K562 (cell line): ENCODE results near the gene KLHL28. TPM values are rescaled to one million over a fixed set of nuclear protein-coding genes. Genes with fewer than 3 reads are reported as not detected.

Source experiments
- BHLHE40 ChIP-seq: IDR thresholded peaks from 2 replicates; pipeline ENCODE4 v1.6.1; 2011; ENCODE audit warnings: low read length, improper control_type of control experiment
- BRD9 ChIP-seq: fragments of 450-650 bp; IDR thresholded peaks from 2 replicates; pipeline ENCODE4 v1.6.1; 2018; ENCODE audit warnings: low read depth; ENCODE audit not compliant: partially characterized antibody
- E2F6 ChIP-seq, 2 experiments: IDR thresholded peaks; 2 replicates each; pipeline ENCODE4 v1.6.1; 2011; ENCODE audit warnings: borderline replicate concordance in 1 of 2, control low read depth in 1 of 2, low read depth in 1 of 2, low read length in 1 of 2, mild to moderate bottlenecking in 1 of 2, mixed read lengths in 1 of 2, moderate library complexity in 1 of 2; ENCODE audit not compliant: insufficient read depth in 1 of 2, insufficient read length in 1 of 2, poor library complexity in 1 of 2, severe bottlenecking in 1 of 2; ENCODE audit errors: extremely low read depth in 1 of 2
- FOXP1 ChIP-seq: sonication (generic); formaldehyde crosslinking; IDR thresholded peaks from 2 replicates; pipeline ENCODE4 v1.8.0; 2022; ENCODE audit warnings: mild to moderate bottlenecking, missing genetic modification reagents
- GTF2E2 ChIP-seq: fragments of 200-800 bp; sonication (Bioruptor generic); IDR thresholded peaks from 2 replicates; pipeline ENCODE4 v1.6.1; 2016; ENCODE audit warnings: missing genetic modification characterization, missing compliant biosample characterization
- HDAC1 ChIP-seq, 2 experiments: fragments of 450-650 bp; IDR thresholded peaks; 2 replicates each; pipeline ENCODE4 v1.6.1; 2016 to 2017; ENCODE audit warnings: inconsistent platforms in 1 of 2, mild to moderate bottlenecking in 1 of 2, moderate library complexity in 1 of 2
- NFATC3 ChIP-seq: fragments of 450-650 bp; IDR thresholded peaks from 2 replicates; pipeline ENCODE4 v1.6.1; 2017; ENCODE audit warnings: mild to moderate bottlenecking
- PKNOX1 ChIP-seq: fragments of 450-650 bp; IDR thresholded peaks from 2 replicates; pipeline ENCODE4 v1.6.1; 2016
- UBTF ChIP-seq, 2 experiments: IDR thresholded peaks; 2 replicates each; pipeline ENCODE4 v1.6.1; 2012; ENCODE audit warnings: improper control_type of control experiment in 2 of 2, low read depth in 2 of 2, low read length in 2 of 2, borderline replicate concordance in 1 of 2
- ZNF668 ChIP-seq: fragments of 250-450 bp; sonication (Bioruptor Pico); IDR thresholded peaks from 2 replicates; pipeline ENCODE4 v1.8.0; 2022; ENCODE audit warnings: mild to moderate bottlenecking, inconsistent platforms
- ZNF699 ChIP-seq: fragments of 250-450 bp; sonication (Bioruptor Pico); IDR thresholded peaks from 2 replicates; pipeline ENCODE4 v1.8.0; 2021; ENCODE audit warnings: mild to moderate bottlenecking, moderate library complexity; ENCODE audit not compliant: insufficient replicate concordance
- ZNF79 ChIP-seq: fragments of 250-450 bp; sonication (Bioruptor Pico); IDR thresholded peaks from 2 replicates; pipeline ENCODE4 v1.4.0; 2020; ENCODE audit warnings: low read depth, mild to moderate bottlenecking, moderate library complexity
- polyA plus RNA-seq, 8 experiments: library from polyadenylated mRNA; depleted of rRNA in 4 of 8; stranded (reverse) in 5 of 8; unstranded in 3 of 8; fragments of >200 nt; fragmentation: Nextera tagmentation in 2 of 8; fragmentation: Illumina TruSeq in 1 of 8; extraction: Ambion mirVana in 2 of 8; extraction: Trizol in 1 of 8; gene quantifications; 2 replicates each; pipeline versions ENCODE4 v1.2.1 to v1.2.3, GENCODE V29; 2011 to 2014; ENCODE audit warnings: inconsistent platforms in 1 of 8, missing spikeins in 1 of 8
- total RNA-seq, 7 experiments: library from RNA; depleted of rRNA in 6 of 7; stranded (reverse); fragments of >200 nt in 6 of 7; fragmentation: Illumina TruSeq in 2 of 7; extraction: Trizol in 2 of 7; gene quantifications; 2 replicates each; pipeline versions ENCODE4 v1.2.1 to v1.2.3, GENCODE V29; 2011 to 2021; ENCODE audit warnings: low replicate concordance in 1 of 7
- TF ChIP-seq, protein P1 (sequence below): fragments of 250-450 bp; sonication (Bioruptor Pico); IDR thresholded peaks from 2 replicates; pipeline ENCODE4 v1.4.0; 2020; ENCODE audit warnings: mild to moderate bottlenecking, moderate library complexity
- TF ChIP-seq, protein P2 (sequence below): sonication (generic); formaldehyde crosslinking; IDR thresholded peaks from 2 replicates; pipeline ENCODE4 v1.8.0; 2023; ENCODE audit warnings: mild to moderate bottlenecking, missing genetic modification reagents

KLHL28 gene
- total and polyA plus RNA-seq, 9 of the 15 experiments (the other 6 are each of a cell fraction or from before 2014, with no cell fraction given): 1.1 to 7.5 (median 4.7) TPM

GRCh38 chr14:44961554-44962333 is at the start of gene KLHL28, which contains the start of gene TOGARAM1 (continued):
- TF ChIP-seq ZNF79: no peak
- no peak for TF ChIP-seq NFATC3
- TF ChIP-seq, protein P1, sequence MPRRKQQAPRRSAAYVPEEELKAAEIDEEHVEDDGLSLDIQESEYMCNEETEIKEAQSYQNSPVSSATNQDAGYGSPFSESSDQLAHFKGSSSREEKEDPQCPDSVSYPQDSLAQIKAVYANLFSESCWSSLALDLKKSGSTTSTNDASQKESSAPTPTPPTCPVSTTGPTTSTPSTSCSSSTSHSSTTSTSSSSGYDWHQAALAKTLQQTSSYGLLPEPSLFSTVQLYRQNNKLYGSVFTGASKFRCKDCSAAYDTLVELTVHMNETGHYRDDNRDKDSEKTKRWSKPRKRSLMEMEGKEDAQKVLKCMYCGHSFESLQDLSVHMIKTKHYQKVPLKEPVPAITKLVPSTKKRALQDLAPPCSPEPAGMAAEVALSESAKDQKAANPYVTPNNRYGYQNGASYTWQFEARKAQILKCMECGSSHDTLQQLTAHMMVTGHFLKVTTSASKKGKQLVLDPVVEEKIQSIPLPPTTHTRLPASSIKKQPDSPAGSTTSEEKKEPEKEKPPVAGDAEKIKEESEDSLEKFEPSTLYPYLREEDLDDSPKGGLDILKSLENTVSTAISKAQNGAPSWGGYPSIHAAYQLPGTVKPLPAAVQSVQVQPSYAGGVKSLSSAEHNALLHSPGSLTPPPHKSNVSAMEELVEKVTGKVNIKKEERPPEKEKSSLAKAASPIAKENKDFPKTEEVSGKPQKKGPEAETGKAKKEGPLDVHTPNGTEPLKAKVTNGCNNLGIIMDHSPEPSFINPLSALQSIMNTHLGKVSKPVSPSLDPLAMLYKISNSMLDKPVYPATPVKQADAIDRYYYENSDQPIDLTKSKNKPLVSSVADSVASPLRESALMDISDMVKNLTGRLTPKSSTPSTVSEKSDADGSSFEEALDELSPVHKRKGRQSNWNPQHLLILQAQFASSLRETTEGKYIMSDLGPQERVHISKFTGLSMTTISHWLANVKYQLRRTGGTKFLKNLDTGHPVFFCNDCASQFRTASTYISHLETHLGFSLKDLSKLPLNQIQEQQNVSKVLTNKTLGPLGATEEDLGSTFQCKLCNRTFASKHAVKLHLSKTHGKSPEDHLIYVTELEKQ (CRISPR knock-in tag): no peak
- TF ChIP-seq ZNF699 (CRISPR knock-in tag): no peak
- peak in 1 of 2 experiments; percentile 73; a peak in 2 of 4 replicates for TF ChIP-seq HDAC1 (IDR thresholded peaks at IDR 0.05)
- no peak for TF ChIP-seq ZNF668 (CRISPR knock-in tag)
- peak; percentile 67 for TF ChIP-seq PKNOX1
- no peak for TF ChIP-seq GTF2E2 (tag)
- TF ChIP-seq, protein P2, sequence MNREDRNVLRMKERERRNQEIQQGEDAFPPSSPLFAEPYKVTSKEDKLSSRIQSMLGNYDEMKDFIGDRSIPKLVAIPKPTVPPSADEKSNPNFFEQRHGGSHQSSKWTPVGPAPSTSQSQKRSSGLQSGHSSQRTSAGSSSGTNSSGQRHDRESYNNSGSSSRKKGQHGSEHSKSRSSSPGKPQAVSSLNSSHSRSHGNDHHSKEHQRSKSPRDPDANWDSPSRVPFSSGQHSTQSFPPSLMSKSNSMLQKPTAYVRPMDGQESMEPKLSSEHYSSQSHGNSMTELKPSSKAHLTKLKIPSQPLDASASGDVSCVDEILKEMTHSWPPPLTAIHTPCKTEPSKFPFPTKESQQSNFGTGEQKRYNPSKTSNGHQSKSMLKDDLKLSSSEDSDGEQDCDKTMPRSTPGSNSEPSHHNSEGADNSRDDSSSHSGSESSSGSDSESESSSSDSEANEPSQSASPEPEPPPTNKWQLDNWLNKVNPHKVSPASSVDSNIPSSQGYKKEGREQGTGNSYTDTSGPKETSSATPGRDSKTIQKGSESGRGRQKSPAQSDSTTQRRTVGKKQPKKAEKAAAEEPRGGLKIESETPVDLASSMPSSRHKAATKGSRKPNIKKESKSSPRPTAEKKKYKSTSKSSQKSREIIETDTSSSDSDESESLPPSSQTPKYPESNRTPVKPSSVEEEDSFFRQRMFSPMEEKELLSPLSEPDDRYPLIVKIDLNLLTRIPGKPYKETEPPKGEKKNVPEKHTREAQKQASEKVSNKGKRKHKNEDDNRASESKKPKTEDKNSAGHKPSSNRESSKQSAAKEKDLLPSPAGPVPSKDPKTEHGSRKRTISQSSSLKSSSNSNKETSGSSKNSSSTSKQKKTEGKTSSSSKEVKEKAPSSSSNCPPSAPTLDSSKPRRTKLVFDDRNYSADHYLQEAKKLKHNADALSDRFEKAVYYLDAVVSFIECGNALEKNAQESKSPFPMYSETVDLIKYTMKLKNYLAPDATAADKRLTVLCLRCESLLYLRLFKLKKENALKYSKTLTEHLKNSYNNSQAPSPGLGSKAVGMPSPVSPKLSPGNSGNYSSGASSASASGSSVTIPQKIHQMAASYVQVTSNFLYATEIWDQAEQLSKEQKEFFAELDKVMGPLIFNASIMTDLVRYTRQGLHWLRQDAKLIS: no peak
- TF ChIP-seq E2F6 (IDR thresholded peaks at IDR 0.05; ENCODE audit: borderline replicate concordance in 1 of 2, extremely low read depth in 1 of 2, insufficient read depth in 1 of 2, insufficient read length in 1 of 2, low read depth in 1 of 2, low read length in 1 of 2, poor library complexity in 1 of 2, severe bottlenecking in 1 of 2): no peak
- TF ChIP-seq BRD9: peak; percentile 34
- peak; percentile 66 for TF ChIP-seq BHLHE40
- peak in 1 of 2 experiments; percentile 75; a peak in 1 of 4 replicates for TF ChIP-seq UBTF (IDR thresholded peaks at IDR 0.05; ENCODE audit: borderline replicate concordance in 1 of 2, low read depth in 2 of 2, low read length in 2 of 2)
- 0 out of 2 replicates have a peak, but pooled peaks have one; percentile 42 for TF ChIP-seq FOXP1 (CRISPR knock-in tag)
